ENCODE data around the gene PBRM1.

- no peak for TF ChIP-seq POLR2AphosphoS5 (IDR thresholded peaks at IDR 0.05; ENCODE audit: borderline replicate concordance, low read depth, low read length)
- no peak for TF ChIP-seq FOXP2 (optimal IDR thresholded peaks at IDR 0.05; ENCODE audit: control extremely low read depth, extremely low read length, insufficient read depth)
- no peak for TF ChIP-seq EZH2 (IDR thresholded peaks at IDR 0.05)
Measured at GRCh38 chr3:52678265-52679198, 7.2 kb downstream of the PBRM1 start.

Data from SK-N-MC (cell line).